Embryonic facial prominence (tissue), 1 donor: ENCODE results near the gene SART1.

Source experiments
- DNase-seq: peaks from one replicate; pipeline ENCODE4 v3.0.0-alpha.2; 2016; ENCODE audit errors: extremely low spot score

SART1 gene, protein sequence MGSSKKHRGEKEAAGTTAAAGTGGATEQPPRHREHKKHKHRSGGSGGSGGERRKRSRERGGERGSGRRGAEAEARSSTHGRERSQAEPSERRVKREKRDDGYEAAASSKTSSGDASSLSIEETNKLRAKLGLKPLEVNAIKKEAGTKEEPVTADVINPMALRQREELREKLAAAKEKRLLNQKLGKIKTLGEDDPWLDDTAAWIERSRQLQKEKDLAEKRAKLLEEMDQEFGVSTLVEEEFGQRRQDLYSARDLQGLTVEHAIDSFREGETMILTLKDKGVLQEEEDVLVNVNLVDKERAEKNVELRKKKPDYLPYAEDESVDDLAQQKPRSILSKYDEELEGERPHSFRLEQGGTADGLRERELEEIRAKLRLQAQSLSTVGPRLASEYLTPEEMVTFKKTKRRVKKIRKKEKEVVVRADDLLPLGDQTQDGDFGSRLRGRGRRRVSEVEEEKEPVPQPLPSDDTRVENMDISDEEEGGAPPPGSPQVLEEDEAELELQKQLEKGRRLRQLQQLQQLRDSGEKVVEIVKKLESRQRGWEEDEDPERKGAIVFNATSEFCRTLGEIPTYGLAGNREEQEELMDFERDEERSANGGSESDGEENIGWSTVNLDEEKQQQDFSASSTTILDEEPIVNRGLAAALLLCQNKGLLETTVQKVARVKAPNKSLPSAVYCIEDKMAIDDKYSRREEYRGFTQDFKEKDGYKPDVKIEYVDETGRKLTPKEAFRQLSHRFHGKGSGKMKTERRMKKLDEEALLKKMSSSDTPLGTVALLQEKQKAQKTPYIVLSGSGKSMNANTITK

GRCh38 chr11:65961267-65962140, at the start of gene SART1:
Gene SART1, plus strand, starts transcription at chr11:65961734. Its CDS starts 47 bp downstream, at chr11:65961781.
- peak; percentile 98 for DNase-seq

DNA sequence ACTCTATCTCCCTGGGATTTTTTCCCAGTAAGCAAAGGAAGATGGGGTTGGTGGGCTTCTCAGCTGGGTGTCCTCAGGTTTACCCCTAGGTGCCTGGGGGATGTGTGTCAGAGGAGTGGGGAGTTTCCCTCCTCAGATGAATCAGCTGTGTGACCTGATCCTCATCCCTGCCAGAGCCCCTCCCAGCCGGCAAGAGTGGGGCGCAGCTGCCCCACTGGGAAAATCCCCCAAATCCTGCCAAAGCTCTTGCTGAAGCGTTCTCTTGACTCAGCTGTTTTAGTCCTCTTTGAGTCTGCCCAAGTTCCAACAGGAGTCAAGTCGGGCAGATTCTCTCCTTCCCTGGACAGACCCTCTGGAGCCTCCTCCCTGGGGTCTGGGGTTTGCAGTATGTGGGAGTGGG, 48.7 kb upstream of the SART1 start:
- no peak for DNase-seq

- DNase-seq: no peak
These were observed 46.3 kb upstream of the SART1 start for GRCh38 chr11:65915101-65915820.

GRCh38 chr11:65915821-65916251, 45.7 kb upstream of the SART1 start:
- no peak for DNase-seq

- DNase-seq: no peak
These were observed 45.1 kb upstream of the SART1 start for GRCh38 chr11:65916391-65916790.

DNA sequence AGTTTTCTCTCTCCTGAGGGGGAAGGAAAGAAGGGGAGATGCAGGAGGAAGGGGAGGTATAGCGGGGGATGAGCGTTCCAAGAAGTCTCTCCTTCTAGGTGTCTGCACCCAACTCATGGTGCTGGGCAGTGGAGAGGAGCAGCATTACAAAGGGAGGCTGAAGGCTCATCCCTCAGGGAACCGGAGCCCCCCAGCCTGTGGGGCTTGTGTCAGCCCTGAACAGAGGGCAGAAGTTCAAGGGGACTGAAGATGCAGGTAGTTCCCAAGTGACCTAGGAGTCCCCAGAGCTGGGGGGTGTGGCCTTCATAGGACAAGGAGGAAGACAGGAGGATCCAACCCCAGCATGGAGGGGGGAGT, 44.5 kb upstream of the SART1 start:
- no peak for DNase-seq

DNA sequence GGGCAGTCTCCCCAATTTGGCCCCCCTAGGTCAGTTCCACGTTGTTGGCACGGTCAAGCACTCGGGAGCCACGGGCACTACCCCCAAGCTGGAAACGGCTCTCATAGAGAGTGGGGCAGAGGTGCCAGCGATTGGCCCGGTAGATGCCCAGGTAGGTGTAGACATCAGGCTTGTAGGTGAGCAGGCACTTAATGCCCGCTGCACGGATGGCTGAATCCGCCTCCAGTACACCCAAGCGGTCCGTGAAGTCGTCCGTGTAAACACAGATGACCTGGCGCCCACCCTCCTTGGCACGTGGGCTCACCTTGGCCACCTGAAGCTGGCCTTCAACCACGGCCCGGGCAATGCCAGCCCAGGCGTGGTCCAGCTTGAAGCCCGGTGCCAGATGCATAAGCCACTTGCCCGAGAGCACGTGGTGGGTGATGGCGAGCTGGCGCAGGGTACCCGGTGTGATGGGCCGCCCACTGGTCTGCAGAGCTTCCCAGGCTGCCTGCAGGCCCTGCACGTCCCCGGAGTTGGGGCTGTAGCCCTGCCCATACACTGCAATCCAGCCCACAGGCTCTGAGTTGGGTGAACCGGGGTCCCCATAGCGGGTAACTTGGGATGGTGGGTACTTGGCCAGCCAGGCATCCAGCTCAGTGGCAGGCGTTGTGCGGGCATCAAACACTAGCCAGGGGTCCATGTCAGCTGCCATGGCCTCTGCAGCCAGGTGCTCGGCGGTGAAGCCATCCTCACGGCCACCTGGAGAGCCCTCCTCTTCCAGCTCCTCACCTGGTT, 43.9 kb upstream of the SART1 start:
- DNase-seq: no peak

GRCh38 chr11:65918211-65919140, 43.1 kb upstream of the SART1 start, which contains the start of gene C11orf68:
Gene C11orf68, minus strand, starts transcription at chr11:65919062. Its CDS starts 31 bp downstream, at chr11:65919031.
- no peak for DNase-seq

- DNase-seq: peak; percentile 99
These were observed 42.4 kb upstream of the SART1 start, which contains the start of gene DRAP1 for GRCh38 chr11:65919141-65919572. Gene DRAP1, plus strand, starts transcription at chr11:65919426. Its CDS starts 76 bp downstream, at chr11:65919502.

DNA sequence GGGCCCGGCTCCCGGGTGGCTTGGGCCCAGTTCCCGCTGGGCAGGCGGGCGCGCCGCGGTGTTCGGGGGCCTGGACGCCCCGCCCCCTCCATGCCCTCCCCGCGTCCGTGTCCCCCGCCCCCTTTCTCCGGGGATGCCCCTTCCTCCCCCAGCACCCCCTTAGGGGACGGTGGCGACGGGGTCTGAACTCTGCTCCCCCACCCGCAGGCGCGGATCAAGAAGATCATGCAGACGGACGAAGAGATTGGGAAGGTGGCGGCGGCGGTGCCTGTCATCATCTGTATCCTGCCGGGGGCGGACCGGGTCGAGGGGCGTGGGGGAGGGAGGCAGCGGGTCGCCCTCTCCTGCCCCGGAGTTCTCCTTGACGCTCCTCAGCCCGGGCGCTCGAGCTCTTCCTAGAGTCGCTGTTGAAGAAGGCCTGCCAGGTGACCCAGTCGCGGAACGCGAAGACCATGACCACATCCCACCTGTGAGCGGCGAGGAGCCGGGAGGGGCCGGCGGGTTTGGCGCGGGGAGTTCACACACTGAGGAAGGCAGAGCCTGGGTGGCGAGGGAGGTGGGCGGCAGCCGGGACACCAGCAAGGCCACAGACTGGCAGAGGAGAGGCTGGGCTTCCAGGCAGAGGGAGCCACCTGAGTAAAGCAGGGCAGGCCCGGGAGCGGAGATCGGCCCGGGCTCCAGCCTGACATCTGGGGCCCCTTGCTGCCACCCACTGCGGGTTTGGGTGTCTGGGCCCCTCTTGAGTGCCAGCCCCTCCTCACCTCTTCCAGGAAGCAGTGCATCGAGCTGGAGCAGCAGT, 41.8 kb upstream of the SART1 start:
- DNase-seq: no peak

DNA sequence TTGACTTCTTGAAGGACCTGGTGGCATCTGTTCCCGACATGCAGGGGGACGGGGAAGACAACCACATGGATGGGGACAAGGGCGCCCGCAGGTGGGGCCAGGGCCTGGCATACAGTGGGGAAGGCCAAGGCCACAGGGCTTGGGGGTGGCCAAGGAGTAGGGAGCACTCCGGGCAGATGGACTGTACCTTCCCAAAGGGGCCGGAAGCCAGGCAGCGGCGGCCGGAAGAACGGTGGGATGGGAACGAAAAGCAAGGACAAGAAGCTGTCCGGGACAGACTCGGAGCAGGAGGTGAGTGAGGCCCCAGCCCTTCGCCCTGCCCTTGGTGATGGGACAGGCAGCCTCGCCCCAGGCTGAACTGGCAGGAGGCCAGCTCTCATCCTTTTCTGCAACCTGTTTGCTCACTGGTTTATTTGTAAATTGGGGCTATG, 41.1 kb upstream of the SART1 start:
- no peak for DNase-seq

- DNase-seq: no peak
These were observed 40.4 kb upstream of the SART1 start for GRCh38 chr11:65921033-65921555.

DNA sequence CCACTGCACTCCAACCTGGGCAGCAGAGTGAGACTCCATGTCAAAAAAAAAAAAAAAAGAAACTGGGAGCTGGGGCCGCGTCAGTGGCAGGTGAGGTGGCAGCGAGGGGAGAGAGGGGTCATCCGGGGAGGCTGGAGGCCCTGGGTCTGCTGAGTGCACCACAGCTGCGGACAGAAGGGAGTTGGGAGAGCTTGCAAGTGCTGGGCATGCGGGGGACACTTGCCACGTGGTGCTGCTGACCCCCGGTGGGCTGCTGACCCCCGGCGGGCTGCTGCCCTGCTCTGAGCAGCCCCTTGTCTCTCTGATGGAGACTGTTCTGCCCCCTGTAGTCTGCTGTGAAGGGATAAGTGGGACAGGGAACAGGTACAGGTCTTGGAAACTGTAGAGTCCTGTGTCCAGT, 39.7 kb upstream of the SART1 start:
- no peak for DNase-seq

GRCh38 chr11:65922565-65922964, 39.0 kb upstream of the SART1 start:
- no peak for DNase-seq

DNA sequence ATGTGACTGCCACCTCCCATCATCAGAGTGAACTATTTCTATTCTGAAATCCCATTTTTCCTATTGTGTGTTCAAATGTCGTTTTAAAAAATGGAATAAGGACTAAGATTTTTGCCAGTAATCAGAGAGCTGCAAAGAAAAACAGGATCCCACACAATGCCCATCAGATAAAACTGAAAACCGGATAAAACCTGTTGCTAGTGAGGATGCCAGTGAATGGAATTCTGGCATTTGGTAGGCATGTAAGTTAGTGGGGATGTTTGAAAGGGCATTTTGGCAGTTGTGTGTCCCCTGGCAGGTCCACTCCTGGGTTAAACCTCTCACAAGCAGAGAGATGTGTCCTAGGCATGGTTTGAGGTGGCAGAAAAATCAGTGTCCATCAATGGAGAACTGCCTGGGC, 36.1 kb upstream of the SART1 start:
- DNase-seq: no peak

- no peak for DNase-seq
These were observed 33.6 kb upstream of the SART1 start for GRCh38 chr11:65927904-65928397.

GRCh38 chr11:65928667-65929066, 32.9 kb upstream of the SART1 start:
- no peak for DNase-seq
